Dendritic cell treated with granulocyte-macrophage colony-stimulating factor and Interleukin-4, amounts not matched to agents 40 ng/mL and 50 ng/mL, for 4 days (primary cell): ENCODE measurements around the gene RESP18.
"Not testable (repeated sequence)": the region's sequence is repeated elsewhere in the genome, so short reads cannot be mapped to it uniquely, and the experiment has no call there.

Experiments
- H3K27ac Mint-ChIP-seq: one replicate; pipeline ENCODE4 v1.8.0; 2022; ENCODE audit warnings: mild to moderate bottlenecking, mixed read lengths
- H3K27me3 Mint-ChIP-seq: one replicate; pipeline ENCODE4 v1.8.0; 2022; ENCODE audit warnings: mild to moderate bottlenecking, mixed read lengths
- H3K36me3 Mint-ChIP-seq: one replicate; pipeline ENCODE4 v1.8.0; 2022; ENCODE audit warnings: low read depth, mixed read lengths
- H3K4me1 Mint-ChIP-seq: one replicate; pipeline ENCODE4 v1.8.0; 2022; ENCODE audit warnings: low read depth, mixed read lengths
- H3K4me3 Mint-ChIP-seq: one replicate; pipeline ENCODE4 v1.8.0; 2022; ENCODE audit warnings: mild to moderate bottlenecking, moderate library complexity, mixed read lengths
- H3K9me3 Mint-ChIP-seq: one replicate; pipeline ENCODE4 v1.8.0; 2022; ENCODE audit warnings: mixed read lengths
- intact Hi-C: fragments of 100-400 bp; cut with micrococcal nuclease; formaldehyde crosslinking; loops from one replicate; pipeline ENCODE4 v1.15.0; 2022

The RESP18 gene

GRCh38 chr2:219350710-219351221, 18.2 kb upstream of the RESP18 start:
- H3K4me1 Mint-ChIP-seq, result peaks cover 48% of the 10 kb centered on the region
- no peaks in the 10 kb centered on the region for H3K9me3 Mint-ChIP-seq
- no peak overlapping the region for H3K4me3 Mint-ChIP-seq
- H3K27ac Mint-ChIP-seq, result peak overlapping the region; percentile 71
- H3K27me3 Mint-ChIP-seq, result peaks cover 43% of the 10 kb centered on the region
- intact Hi-C loops, result loop anchor here (5.0 kb wide), 1 partner anchor 43 kb away; the partner anchor contains the start of gene PTPRN
- H3K36me3 Mint-ChIP-seq, result no peaks in the 10 kb centered on the region

- intact Hi-C loops, result loop anchor here (5.0 kb wide), 1 partner anchor 43 kb away; the partner anchor contains the start of gene PTPRN
- H3K27ac Mint-ChIP-seq, result peak overlapping the region; percentile 71
- H3K4me1 Mint-ChIP-seq, result peaks cover 48% of the 10 kb centered on the region
- H3K27me3 Mint-ChIP-seq, result peaks cover 43% of the 10 kb centered on the region
- no peaks in the 10 kb centered on the region for H3K9me3 Mint-ChIP-seq
- no peaks in the 10 kb centered on the region for H3K36me3 Mint-ChIP-seq
- H3K4me3 Mint-ChIP-seq, result no peak overlapping the region
Observed at GRCh38 chr2:219350215-219350614, 17.7 kb upstream of the RESP18 start.

GRCh38 chr2:219344751-219345430, 12.3 kb upstream of the RESP18 start:
- H3K36me3 Mint-ChIP-seq, result no peaks in the 10 kb centered on the region
- H3K27me3 Mint-ChIP-seq, result peaks cover 51% of the 10 kb centered on the region
- H3K4me1 Mint-ChIP-seq, result peaks cover 32% of the 10 kb centered on the region
- H3K27ac Mint-ChIP-seq, result peak overlapping the region; percentile 90
- H3K4me3 Mint-ChIP-seq, result peak overlapping the region; percentile 26
- H3K9me3 Mint-ChIP-seq, result no peaks in the 10 kb centered on the region
- intact Hi-C loops, result no loop called here

GRCh38 chr2:219335373-219335786, 2.8 kb upstream of the RESP18 start:
- Mint-ChIP-seq H3K27me3 (peaks cover 73% of the 10 kb centered on the region), H3K4me3 (no peak overlapping the region), H3K36me3 (no peaks in the 10 kb centered on the region), H3K9me3 (peaks cover 18% of the 10 kb centered on the region), H3K4me1 (peaks cover 19% of the 10 kb centered on the region), H3K27ac (no peak overlapping the region)
- intact Hi-C loops, result no loop called here

GRCh38 chr2:219334076-219334475, 1.5 kb upstream of the RESP18 start:
- H3K27ac Mint-ChIP-seq, result peak overlapping the region; percentile 63
- no peak overlapping the region for H3K4me3 Mint-ChIP-seq
- intact Hi-C loops, result no loop called here
- peaks cover 71% of the 10 kb centered on the region for H3K27me3 Mint-ChIP-seq
- peaks cover 19% of the 10 kb centered on the region for H3K4me1 Mint-ChIP-seq
- peaks cover 18% of the 10 kb centered on the region for H3K9me3 Mint-ChIP-seq
- H3K36me3 Mint-ChIP-seq, result no peaks in the 10 kb centered on the region

GRCh38 chr2:219331560-219332213, 857 bp downstream of the RESP18 start:
- intact Hi-C loops, result no loop called here
- H3K4me3 Mint-ChIP-seq, result no peak overlapping the region

GRCh38 chr2:219327719-219328118, 4.8 kb downstream of the RESP18 start:
- no peaks in the 10 kb centered on the region for H3K9me3 Mint-ChIP-seq
- intact Hi-C loops, result no loop called here
- H3K36me3 Mint-ChIP-seq, result no peaks in the 10 kb centered on the region
- H3K4me1 Mint-ChIP-seq, result peaks cover 35% of the 10 kb centered on the region
- H3K4me3 Mint-ChIP-seq, result no peak overlapping the region
- H3K27ac Mint-ChIP-seq, result no peak overlapping the region
- peaks cover 82% of the 10 kb centered on the region for H3K27me3 Mint-ChIP-seq

More at GRCh38 chr2:219331560-219332213, 857 bp downstream of the RESP18 start:
- Mint-ChIP-seq H3K9me3 (peaks cover 14% of the 10 kb centered on the region), H3K36me3 (no peaks in the 10 kb centered on the region), H3K27ac (no peak overlapping the region), H3K4me1 (peaks cover 19% of the 10 kb centered on the region), H3K27me3 (peaks cover 84% of the 10 kb centered on the region)

GRCh38 chr2:219325657-219326315, 6.8 kb downstream of the RESP18 start:
- Mint-ChIP-seq H3K9me3 (no peaks in the 10 kb centered on the region), H3K36me3 (no peaks in the 10 kb centered on the region), H3K4me3 (no peak overlapping the region), H3K4me1 (peaks cover 17% of the 10 kb centered on the region), H3K27ac (no peak overlapping the region), H3K27me3 (peaks cover 78% of the 10 kb centered on the region)
- intact Hi-C loops, result no loop called here

- Mint-ChIP-seq H3K4me3 (no peak overlapping the region), H3K27ac (no peak overlapping the region), H3K27me3 (peaks cover 75% of the 10 kb centered on the region), H3K36me3 (no peaks in the 10 kb centered on the region), H3K4me1 (peaks cover 17% of the 10 kb centered on the region), H3K9me3 (no peaks in the 10 kb centered on the region)
- intact Hi-C loops, result no loop called here
Observed at GRCh38 chr2:219325136-219325535, 7.4 kb downstream of the RESP18 start.

- Mint-ChIP-seq H3K36me3 (no peaks in the 10 kb centered on the region), H3K9me3 (no peaks in the 10 kb centered on the region), H3K4me3 (no peak overlapping the region), H3K27me3 (peaks cover 65% of the 10 kb centered on the region), H3K27ac (peak overlapping the region; percentile 26), H3K4me1 (peaks cover 17% of the 10 kb centered on the region)
- intact Hi-C loops, result no loop called here
Observed at GRCh38 chr2:219323434-219323833, 9.1 kb downstream of the RESP18 start.

- H3K27me3 Mint-ChIP-seq, result peaks cover 26% of the 10 kb centered on the region
- intact Hi-C loops, result no loop called here
- H3K4me3 Mint-ChIP-seq, result no peak overlapping the region
- no peaks in the 10 kb centered on the region for H3K9me3 Mint-ChIP-seq
- H3K36me3 Mint-ChIP-seq, result no peaks in the 10 kb centered on the region
- H3K27ac Mint-ChIP-seq, result no peak overlapping the region
- H3K4me1 Mint-ChIP-seq, result no peaks in the 10 kb centered on the region
Observed at GRCh38 chr2:219314804-219315468, 17.6 kb downstream of the RESP18 start.

GRCh38 chr2:219312683-219313263, 19.8 kb downstream of the RESP18 start:
- H3K9me3 Mint-ChIP-seq, intact Hi-C loops, H3K4me3 Mint-ChIP-seq, H3K36me3 Mint-ChIP-seq, H3K4me1 Mint-ChIP-seq, H3K27ac Mint-ChIP-seq: not testable (repeated sequence)
- H3K27me3 Mint-ChIP-seq, result peaks cover 46% of the 10 kb centered on the region

GRCh38 chr2:219309278-219309677, 23.3 kb downstream of the RESP18 start, which contains the start of gene PTPRN:
PTPRN (minus strand) TSS chr2:219309401; CDS start chr2:219309332, 69 bp downstream.
- H3K27ac Mint-ChIP-seq, result no peak within 1 kb of the TSS
- peaks cover 10% of the 10 kb centered on the region for H3K4me1 Mint-ChIP-seq
- intact Hi-C loops, result loop anchor here (5.0 kb wide), 1 partner anchor 43 kb away; no protein-coding TSS in a partner anchor
- H3K9me3 Mint-ChIP-seq, result no peaks in the 10 kb centered on the region
- no peak within 1 kb of the TSS for H3K4me3 Mint-ChIP-seq
- H3K36me3 Mint-ChIP-seq, result no peaks in the 10 kb centered on the region
- peaks cover 65% of the 10 kb centered on the region for H3K27me3 Mint-ChIP-seq
